H1 (cell line): ENCODE data around the gene SIPA1L3. TPM values are rescaled to one million over a fixed set of nuclear protein-coding genes. Genes with fewer than 3 reads are reported as not detected.
A peak's percentile ranks its signal among the peaks of the same experiment; 100 is the strongest.

ENCODE experiments used
- ASH2L ChIP-seq: fragments of 200-600, 300-600 bp; sonication (generic); IDR thresholded peaks from one replicate; pipeline ENCODE4 v1.7.1; 2017; ENCODE audit warnings: low read length
- EGR1 ChIP-seq: IDR thresholded peaks from 2 replicates; pipeline ENCODE4 v1.6.1; 2011; ENCODE audit warnings: low read depth, low read length, borderline replicate concordance
- GTF2F1 ChIP-seq: IDR thresholded peaks from 2 replicates; pipeline ENCODE4 v1.6.1; 2012; ENCODE audit warnings: low read depth, low read length, improper control_type of control experiment, borderline replicate concordance
- JUND ChIP-seq: IDR thresholded peaks from 2 replicates; pipeline ENCODE4 v1.6.1; 2011; ENCODE audit warnings: mild to moderate bottlenecking, improper control_type of control experiment, low read length
- KDM4A ChIP-seq: IDR thresholded peaks from one replicate; pipeline ENCODE4 v1.7.1; 2012; ENCODE audit warnings: low read depth, mild to moderate bottlenecking, moderate library complexity, low read length, inconsistent platforms; ENCODE audit not compliant: severe bottlenecking
- MAX ChIP-seq: IDR thresholded peaks from 2 replicates; pipeline ENCODE4 v1.6.1; 2012; ENCODE audit warnings: inconsistent platforms
- RBBP5 ChIP-seq: IDR thresholded peaks from 2 replicates; pipeline ENCODE4 v1.7.1; 2012; ENCODE audit warnings: low read depth, mild to moderate bottlenecking, inconsistent platforms, low read length, moderate library complexity, borderline replicate concordance
- RFX5 ChIP-seq: IDR thresholded peaks from 2 replicates; pipeline ENCODE4 v1.6.1; 2011; ENCODE audit warnings: low read depth, low read length, improper control_type of control experiment, borderline replicate concordance
- RXRA ChIP-seq: IDR thresholded peaks from 2 replicates; pipeline ENCODE4 v1.6.1; 2011; ENCODE audit warnings: low read depth, mild to moderate bottlenecking, low read length, moderate library complexity; ENCODE audit not compliant: insufficient read depth
- TEAD4 ChIP-seq: IDR thresholded peaks from 2 replicates; pipeline ENCODE4 v1.6.1; 2012; ENCODE audit warnings: low read depth, low read length, inconsistent platforms, mixed read lengths
- YY1 ChIP-seq: IDR thresholded peaks from 2 replicates; pipeline ENCODE4 v1.6.1; 2011; ENCODE audit warnings: low read depth, mild to moderate bottlenecking, low read length
- polyA plus RNA-seq, 7 experiments: library from polyadenylated mRNA; depleted of rRNA in 3 of 7; stranded (reverse) in 5 of 7; unstranded in 2 of 7; fragments of >200 nt in 5 of 7; fragments of 200-250 nt in 2 of 7; gene quantifications; 1 replicate in 5 of 7; 2 replicates in 1 of 7; 4 replicates in 1 of 7; pipeline versions ENCODE4 v1.2.1 to v1.2.3, GENCODE V29; 2011 to 2013; ENCODE audit warnings: missing spikeins in 2 of 7, mixed read lengths in 2 of 7
- total RNA-seq: library from RNA; stranded (reverse); fragmentation: NEBNext Ultra II Directional; extraction: Animal tissue kit (Norgen Biotek cat#: 25700); gene quantifications from 2 replicates; pipeline ENCODE4 v1.2.1, GENCODE V29; 2021

SIPA1L3 gene
- total and polyA plus RNA-seq, 2 of the 8 experiments (the other 6 are each of a cell fraction or from before 2014, with no cell fraction given) = 15.0 to 54.9 TPM

- no peak for TF ChIP-seq YY1
- no peak for TF ChIP-seq EGR1
- peak; percentile 42 for TF ChIP-seq ASH2L
- TF ChIP-seq JUND = no peak
- 0 out of 2 replicates have a peak, but pooled peaks have one; percentile 12 for TF ChIP-seq RXRA
- no peak for TF ChIP-seq TEAD4
- TF ChIP-seq KDM4A = peak; percentile 83
- no peak for TF ChIP-seq GTF2F1
- TF ChIP-seq RFX5 = no peak
- peak; percentile 4; the same call in 1 of the 2 replicates for TF ChIP-seq MAX
- TF ChIP-seq RBBP5 = 0 out of 2 replicates have a peak, but pooled peaks have one; percentile 60
Observed at GRCh38 chr19:38228491-38229439, 321.8 kb downstream of the SIPA1L3 start (continued).
